ENCODE measurements around the gene EFCAB12.
A peak's percentile ranks its signal among the peaks of the same experiment; 100 is the strongest.

The EFCAB12 gene

DNA sequence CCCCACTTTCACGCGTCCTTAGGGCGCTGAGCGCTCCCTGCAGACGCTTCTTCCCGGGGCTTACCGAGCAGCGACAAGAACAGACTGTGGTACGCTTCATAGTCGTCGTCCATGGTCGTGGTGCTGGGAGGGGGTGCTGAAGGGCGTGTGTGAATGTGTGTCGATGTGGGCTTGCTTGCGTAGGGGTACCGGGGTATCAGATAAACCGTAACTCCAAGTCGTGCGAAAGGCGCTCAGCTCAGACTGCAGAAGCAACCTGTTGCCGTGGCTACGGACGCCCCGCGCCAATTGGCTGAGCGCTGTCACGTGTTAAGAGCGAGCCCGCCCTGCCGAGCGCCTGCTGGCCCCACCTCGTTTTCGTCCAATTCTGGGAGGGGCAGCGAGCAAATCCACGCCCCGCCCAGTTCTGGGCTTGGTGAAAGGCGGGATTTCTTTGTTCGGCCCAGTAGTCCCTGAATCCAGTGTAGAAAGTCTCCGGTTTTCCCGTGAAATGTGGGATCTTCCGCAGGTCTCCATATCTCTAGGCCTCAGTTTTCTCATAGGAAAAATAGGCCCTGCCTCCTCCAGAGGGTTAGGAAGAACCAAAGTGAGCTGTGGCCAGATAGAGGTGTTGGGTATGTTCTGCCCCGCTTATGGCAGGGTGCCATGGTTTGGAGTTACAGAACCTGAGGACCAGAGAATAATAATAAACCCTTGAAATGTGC lies at the start of gene EFCAB12:
TSS of gene EFCAB12 (minus strand) at position 261 of the 704 bp plus-strand sequence. CDS start at position 113, 148 bp downstream.
- peak; percentile 92 for DNase-seq

DNA sequence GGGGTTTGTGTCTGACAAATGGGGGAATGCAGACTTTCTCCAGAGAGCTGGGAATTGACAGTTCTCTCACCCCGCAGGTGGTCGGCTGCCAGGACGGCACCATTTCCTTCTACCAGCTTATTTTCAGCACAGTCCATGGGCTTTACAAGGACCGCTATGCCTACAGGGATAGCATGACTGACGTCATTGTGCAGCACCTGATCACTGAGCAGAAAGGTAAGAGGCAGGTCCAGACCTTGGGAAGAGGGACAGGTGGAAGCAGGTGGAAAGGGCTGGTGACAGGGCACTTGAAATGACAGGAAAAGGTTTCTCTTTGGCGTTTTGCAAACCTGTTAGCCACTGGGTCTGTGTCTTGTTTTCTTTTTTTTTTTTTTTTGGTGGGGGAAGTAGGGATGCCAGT lies 48.1 kb upstream of the EFCAB12 start:
- no peak for DNase-seq

DNA sequence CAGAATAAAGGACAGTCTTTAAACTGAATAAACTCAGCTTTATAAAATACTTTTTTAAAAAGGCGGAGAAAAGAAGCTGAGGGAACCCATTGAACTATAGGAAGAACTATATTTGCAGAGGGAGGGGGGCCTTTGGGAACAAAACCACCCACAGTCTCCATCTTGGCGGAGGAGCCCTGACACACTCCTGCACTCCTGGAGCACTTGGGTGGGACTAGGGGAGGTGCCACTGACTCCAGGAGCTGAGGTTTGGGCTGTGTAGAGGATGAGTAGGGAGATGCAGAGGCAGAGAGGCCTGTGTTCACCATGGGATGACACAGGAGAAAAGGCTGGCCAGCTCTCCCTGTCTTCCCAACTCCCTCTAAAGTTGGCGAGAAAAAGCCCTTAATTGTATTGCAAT lies 47.4 kb upstream of the EFCAB12 start:
- DNase-seq, result no peak

DNA sequence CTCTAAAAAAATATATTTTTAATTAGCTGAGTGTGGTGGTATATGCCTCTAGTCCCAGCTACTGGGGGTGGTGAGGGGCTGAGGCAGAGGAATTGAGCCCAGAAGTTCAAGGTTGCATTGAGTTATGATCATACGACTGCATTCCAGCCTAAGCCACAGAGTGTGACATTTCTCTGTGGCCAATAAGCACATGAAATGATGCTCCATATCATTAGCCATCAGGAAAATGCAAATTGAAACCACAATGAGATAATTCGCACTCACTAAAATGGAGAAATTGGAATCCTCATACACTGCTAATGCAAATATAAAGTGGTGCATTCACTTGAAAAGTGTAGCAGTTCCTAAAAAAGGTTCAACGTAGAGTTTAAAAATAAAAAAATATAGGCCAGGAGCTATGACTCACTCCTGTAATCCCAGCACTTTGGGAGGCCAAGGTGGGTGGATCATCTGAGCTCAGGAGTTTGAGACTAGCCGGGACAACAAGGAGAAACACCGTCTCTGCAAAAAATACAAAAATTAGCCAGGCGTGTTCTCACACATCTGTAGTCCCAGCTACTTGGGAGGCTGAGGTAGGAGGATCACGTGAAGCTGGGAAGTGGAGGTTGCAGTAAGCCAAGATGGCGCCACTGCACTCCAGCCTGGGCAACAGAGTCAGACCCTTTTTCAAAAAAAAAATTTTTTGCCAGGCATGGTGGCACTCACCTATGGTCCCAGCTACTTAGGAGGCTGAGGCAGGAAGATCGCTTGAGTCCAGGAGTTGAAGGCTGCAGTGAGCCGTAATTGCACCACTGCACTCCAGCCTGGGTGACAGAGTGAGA lies 46.8 kb upstream of the EFCAB12 start:
- DNase-seq, result no peak

DNA sequence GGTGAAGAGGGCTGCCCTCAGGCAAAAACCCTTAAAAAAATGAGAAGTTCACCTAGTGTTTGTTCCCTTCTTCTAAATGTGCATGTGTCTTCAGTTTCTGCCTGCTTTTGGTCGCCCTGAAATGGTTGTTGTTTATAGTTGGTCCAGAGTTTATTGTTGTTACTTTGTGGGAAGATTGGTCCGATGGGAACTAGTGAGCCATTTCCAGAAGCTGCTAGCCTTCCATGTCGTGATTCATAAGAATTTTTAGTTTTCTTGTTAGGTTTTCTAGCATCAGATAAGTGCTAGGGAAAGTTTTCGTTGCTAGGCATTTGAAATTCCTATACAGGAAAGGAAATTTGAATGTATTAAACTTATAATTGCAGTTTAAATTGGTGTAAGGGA lies 45.3 kb upstream of the EFCAB12 start:
- DNase-seq, result no peak

DNA sequence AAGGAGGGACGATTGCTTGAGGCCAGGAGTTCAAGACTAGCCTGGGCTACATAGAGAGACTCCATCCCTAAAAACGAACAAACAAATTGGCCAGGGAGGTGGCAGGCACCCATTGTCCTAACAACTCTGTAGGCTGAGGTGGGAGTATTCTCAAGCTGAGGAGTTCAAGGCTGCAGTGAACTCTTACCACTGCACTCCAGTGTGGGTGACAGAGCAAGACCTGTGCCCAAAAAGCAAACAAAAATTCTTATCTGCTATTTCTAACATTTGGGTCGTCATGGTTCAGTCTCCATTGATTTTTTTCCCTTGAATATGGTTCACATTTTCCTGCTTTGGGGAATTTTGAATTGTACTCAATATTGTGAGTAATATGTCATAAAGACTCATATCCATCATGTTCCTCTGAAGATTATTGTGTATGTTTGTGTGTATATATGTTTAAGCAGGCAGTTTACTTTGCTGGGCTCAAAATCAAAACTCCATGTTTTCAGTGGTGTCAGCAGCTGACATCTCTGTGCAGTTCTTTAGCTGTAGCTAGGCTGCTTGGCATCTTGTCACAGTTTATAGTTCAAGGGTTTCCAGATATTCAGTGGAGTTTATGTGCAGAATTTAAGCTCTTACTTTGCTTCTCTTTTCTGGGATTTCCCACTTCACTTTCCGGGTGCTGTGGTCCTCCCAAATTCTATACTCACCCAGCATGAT lies 44.8 kb upstream of the EFCAB12 start:
- no peak for DNase-seq

DNA sequence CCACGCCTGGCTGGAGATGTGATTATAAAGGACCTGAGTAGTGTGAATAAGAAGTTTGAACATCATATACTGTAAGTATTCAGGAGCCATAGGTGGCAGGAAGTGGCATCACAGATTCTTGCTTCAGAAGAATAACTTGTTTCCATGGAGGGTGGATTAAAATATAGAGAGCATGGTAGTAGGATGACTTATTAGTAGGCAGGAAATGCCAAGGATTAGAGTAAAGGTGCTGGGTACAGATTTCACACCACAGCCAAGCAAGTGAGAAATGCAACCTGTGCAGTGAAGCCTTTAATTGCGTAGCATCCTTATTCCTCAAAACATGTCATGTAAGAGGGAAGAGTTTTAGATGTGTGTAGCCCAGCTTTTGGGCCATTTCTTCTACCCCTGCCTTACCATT lies 42.4 kb upstream of the EFCAB12 start:
- no peak for DNase-seq

GRCh38 chr3:129469026-129469425 lies 40.6 kb upstream of the EFCAB12 start:
- DNase-seq, result no peak

DNA sequence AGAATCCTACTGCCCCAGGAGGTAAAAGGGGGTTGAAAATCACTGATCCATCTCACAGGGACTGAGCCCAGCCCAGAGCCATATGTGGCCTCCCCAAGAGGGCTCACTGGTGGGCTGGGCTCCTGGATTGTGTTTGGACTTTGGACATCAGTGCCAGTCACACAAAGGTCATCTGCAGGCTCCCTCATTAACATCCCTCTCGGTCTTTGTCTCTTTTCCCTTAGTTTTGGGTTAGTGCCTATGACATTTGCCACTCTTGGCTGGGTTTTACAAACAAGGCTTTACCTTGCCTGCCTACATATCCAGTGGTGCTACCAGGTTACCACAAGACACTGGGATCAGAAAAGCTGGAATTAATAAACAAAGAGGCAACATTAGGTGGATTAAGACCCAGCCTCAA lies 39.5 kb upstream of the EFCAB12 start:
- DNase-seq, result no peak

- no peak for DNase-seq
Observed at GRCh38 chr3:129463716-129464115, 35.3 kb upstream of the EFCAB12 start.

DNA sequence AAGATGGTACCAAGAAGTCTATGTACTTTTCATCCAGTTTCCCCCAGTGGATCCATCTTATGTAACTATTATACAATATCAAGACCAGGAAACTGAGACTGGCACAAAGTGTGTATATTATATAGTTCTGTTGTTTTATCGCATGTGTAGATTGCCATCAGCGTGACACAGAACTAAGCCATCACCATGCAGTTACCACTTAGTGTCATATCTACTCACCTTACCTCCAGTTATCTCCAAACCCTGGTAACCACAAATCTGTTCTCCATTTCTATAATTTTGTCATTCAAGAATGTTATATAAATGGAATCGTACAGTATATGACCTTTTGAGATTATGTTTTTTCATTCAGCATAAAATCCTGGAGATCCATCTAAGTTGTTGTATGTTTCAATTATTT lies 34.7 kb upstream of the EFCAB12 start:
- no peak for DNase-seq

DNA sequence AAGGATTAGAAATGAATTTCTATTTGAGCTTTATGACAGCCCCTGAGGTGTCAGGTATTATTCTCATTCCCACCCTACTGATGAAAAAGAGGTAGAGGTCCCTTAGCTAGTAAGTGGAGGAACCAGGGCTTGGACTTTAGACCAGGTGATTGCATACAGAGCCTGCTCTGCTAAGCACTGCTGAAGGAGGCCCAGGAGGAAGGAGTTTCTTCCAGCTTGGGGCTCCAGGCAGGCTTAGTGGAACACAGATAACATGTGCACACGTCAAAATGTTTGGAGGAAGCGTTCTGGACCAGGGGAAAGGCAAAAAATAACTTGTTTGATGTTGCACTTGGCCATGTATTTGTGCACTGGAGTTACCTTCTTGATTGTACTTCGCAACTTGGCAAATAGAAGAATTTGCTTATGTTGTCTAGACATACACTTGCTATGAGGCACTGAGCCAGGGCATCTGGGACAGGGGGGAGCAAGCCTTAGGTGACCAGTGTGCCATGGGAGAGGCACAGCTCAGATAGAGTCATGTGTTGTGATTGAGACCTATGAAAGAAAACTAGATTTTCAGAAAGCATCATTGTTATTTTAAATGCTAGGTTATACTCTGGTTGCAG lies 34.0 kb upstream of the EFCAB12 start:
- DNase-seq, result no peak

- no peak for DNase-seq
Observed at GRCh38 chr3:129461461-129462146, 33.2 kb upstream of the EFCAB12 start.

DNA sequence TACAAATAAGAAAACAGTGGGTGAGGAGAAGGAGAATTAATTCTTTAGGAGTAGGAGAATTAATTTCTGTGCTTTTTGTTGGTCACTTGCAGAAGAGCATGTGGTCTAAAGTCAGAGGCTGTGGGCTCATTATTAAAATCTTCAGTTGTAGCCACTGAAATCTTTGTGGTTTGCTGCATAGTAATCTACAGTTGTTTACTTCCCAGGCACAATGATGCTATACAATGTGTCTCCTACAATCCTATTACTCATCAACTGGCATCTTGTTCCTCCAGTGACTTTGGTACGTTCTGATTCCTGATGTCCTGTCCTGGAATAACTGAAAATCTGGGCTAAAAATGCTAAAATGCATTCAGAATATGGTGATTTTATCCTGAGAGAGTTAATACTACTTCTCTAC lies 32.6 kb upstream of the EFCAB12 start:
- no peak for DNase-seq

DNA sequence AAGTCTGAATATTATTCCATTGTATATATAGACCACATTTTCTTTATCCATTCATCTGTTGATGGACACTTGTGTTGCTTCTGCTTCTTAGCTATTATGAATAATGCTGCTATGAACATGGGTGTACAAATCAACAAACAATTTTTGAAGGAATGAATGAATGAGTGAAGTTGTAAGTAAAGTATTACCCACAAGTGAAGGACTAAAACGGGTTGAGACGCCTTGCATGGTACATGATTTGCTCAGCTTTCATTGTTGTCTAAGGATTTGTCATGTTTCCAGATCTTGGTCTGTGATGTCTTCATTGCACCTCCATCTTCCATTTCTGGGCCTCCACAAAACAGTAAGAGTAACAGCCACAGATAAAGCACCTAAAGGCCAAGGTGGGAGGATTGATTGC lies 32.1 kb upstream of the EFCAB12 start:
- no peak for DNase-seq

DNA sequence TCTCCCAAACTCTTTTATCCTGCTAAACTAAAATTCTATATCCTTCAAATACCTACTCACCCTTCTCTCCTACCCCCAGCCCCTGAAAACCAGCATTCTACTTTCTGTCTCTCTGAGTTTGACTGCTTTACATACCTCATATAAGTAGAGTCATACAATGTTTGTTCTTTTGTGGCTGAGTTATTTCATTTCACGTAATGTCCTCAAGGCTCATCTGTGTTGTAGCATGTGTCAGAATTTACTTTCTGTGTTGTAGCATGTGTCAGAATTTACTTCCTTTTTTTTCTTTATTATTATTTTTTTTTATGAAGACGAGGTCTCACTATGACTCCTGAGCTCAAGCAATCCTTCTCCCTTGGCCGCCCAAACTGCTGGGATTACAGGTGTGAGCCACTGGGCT lies 31.7 kb upstream of the EFCAB12 start:
- DNase-seq, result no peak

GRCh38 chr3:129453732-129454131 lies 25.3 kb upstream of the EFCAB12 start:
- no peak for DNase-seq

- no peak for DNase-seq
Observed at GRCh38 chr3:129449279-129450115, 21.1 kb upstream of the EFCAB12 start.

- no peak for DNase-seq
Observed at GRCh38 chr3:129448186-129448895, 19.9 kb upstream of the EFCAB12 start.

- no peak for DNase-seq
Observed at GRCh38 chr3:129446926-129447325, 18.5 kb upstream of the EFCAB12 start.

GRCh38 chr3:129445471-129445870 lies 17.0 kb upstream of the EFCAB12 start:
- DNase-seq, result no peak
